Astrocyte (in vitro differentiated cells and primary cell): ENCODE measurements around the gene ABCA3.

Experiments used
- CTCF ChIP-seq: IDR thresholded peaks from 2 replicates; pipeline ENCODE4 v1.5.1; 2011; ENCODE audit warnings: low read depth, mild to moderate bottlenecking, inconsistent platforms, low read length, moderate library complexity; ENCODE audit not compliant: insufficient read depth
- EZH2 ChIP-seq: IDR thresholded peaks from 2 replicates; pipeline ENCODE4 v1.6.1; 2012; ENCODE audit warnings: mild to moderate bottlenecking, low read length, inconsistent platforms; ENCODE audit not compliant: insufficient read depth

- TF ChIP-seq CTCF (no peak), EZH2 (no peak)
Measured at GRCh38 chr16:2286550-2286949, 54.0 kb downstream of the ABCA3 start.
